WTC11 (cell line): ENCODE results near the gene DOK7. TPM values are rescaled to one million over a fixed set of nuclear protein-coding genes. Genes with fewer than 3 reads are reported as not detected.

ENCODE experiments used
- ATAC-seq: fragments of 200-7000 bp; cut with Tn5 transposase; 2 replicates; pipeline ENCODE4 v1.10.0; 2021; ENCODE audit warnings: mild to moderate bottlenecking, moderate library complexity
- CTCF ChIA-PET: fragments of 300-600 bp; sonication (Branson Sonifier 250); formaldehyde crosslinking; loops from one replicate; lab custom pipeline; 2021; ENCODE audit warnings: antibody characterized with exemption; lab: Charles Lee
- POLR2A ChIA-PET: fragments of 350-600 bp; sonication (Branson Sonifier 250); formaldehyde crosslinking; loops from one replicate; lab custom pipeline; 2021; ENCODE audit warnings: antibody characterized with exemption; lab: Charles Lee
- DNase-seq: peaks from one replicate; pipeline ENCODE4 v3.0.0; 2021; ENCODE audit warnings: low spot score
- H3K27ac Mint-ChIP-seq: 2 replicates; pipeline ENCODE4 v1.8.0; 2021; ENCODE audit warnings: mixed read lengths
- H3K27me3 Mint-ChIP-seq: 2 replicates; pipeline ENCODE4 v1.8.0; 2021; ENCODE audit warnings: low read depth, mild to moderate bottlenecking, moderate library complexity, mixed read lengths
- H3K36me3 Mint-ChIP-seq: 2 replicates; pipeline ENCODE4 v1.8.0; 2021; ENCODE audit warnings: mixed read lengths
- H3K4me1 Mint-ChIP-seq: 2 replicates; pipeline ENCODE4 v1.8.0; 2022; ENCODE audit warnings: mixed read lengths
- H3K4me3 Mint-ChIP-seq: 2 replicates; pipeline ENCODE4 v1.8.0; 2021; ENCODE audit warnings: mild to moderate bottlenecking, moderate library complexity, mixed read lengths
- H3K9me3 Mint-ChIP-seq: 2 replicates; pipeline ENCODE4 v1.8.0; 2021; ENCODE audit warnings: mixed read lengths
- CREB1 ChIP-seq: sonication (generic); formaldehyde crosslinking; IDR thresholded peaks from 2 replicates; pipeline ENCODE4 v1.8.0; 2023; ENCODE audit warnings: mild to moderate bottlenecking, missing genetic modification reagents
- CREM ChIP-seq: sonication (generic); formaldehyde crosslinking; IDR thresholded peaks from 2 replicates; pipeline ENCODE4 v1.8.1; 2022; ENCODE audit warnings: mild to moderate bottlenecking, missing genetic modification reagents, moderate library complexity
- ETV6 ChIP-seq: sonication (generic); formaldehyde crosslinking; IDR thresholded peaks from 2 replicates; pipeline ENCODE4 v1.8.1; 2022; ENCODE audit warnings: mild to moderate bottlenecking, missing genetic modification reagents
- GRHL2 ChIP-seq: fragments of 250-450 bp; sonication (Bioruptor Pico); IDR thresholded peaks from 2 replicates; pipeline ENCODE4 v1.8.0; 2022; ENCODE audit warnings: mild to moderate bottlenecking, moderate library complexity; ENCODE audit not compliant: insufficient replicate concordance, severe bottlenecking
- GTF2I ChIP-seq: fragments of 250-450 bp; sonication (Bioruptor Pico); conservative IDR thresholded peaks from 2 replicates; pipeline ENCODE4 v1.4.0; 2021; ENCODE audit warnings: mild to moderate bottlenecking
- HMGA2 ChIP-seq: fragments of 250-450 bp; sonication (Bioruptor Pico); IDR thresholded peaks from 2 replicates; pipeline ENCODE4 v1.4.0; 2021; ENCODE audit warnings: mild to moderate bottlenecking, moderate library complexity
- IRF2 ChIP-seq: sonication (generic); formaldehyde crosslinking; IDR thresholded peaks from 2 replicates; pipeline ENCODE4 v1.8.0; 2022; ENCODE audit warnings: low read depth, missing genetic modification reagents, borderline replicate concordance
- KAT7 ChIP-seq: sonication (generic); formaldehyde crosslinking; IDR thresholded peaks from 2 replicates; pipeline ENCODE4 v1.8.1; 2023; ENCODE audit warnings: missing genetic modification reagents, mild to moderate bottlenecking, borderline replicate concordance
- NR1H2 ChIP-seq: sonication (generic); formaldehyde crosslinking; IDR thresholded peaks from 2 replicates; pipeline ENCODE4 v1.9.0; 2021; ENCODE audit warnings: mild to moderate bottlenecking, moderate library complexity, missing genetic modification reagents
- TCF7 ChIP-seq: sonication (generic); formaldehyde crosslinking; IDR thresholded peaks from 2 replicates; pipeline ENCODE4 v1.8.0; 2022; ENCODE audit warnings: mild to moderate bottlenecking, low read depth, missing genetic modification reagents, moderate library complexity
- ZNF219 ChIP-seq: sonication (generic); formaldehyde crosslinking; IDR thresholded peaks from 2 replicates; pipeline ENCODE4 v1.8.0; 2023; ENCODE audit warnings: missing genetic modification reagents, mild to moderate bottlenecking, borderline replicate concordance
- ZNF671 ChIP-seq: fragments of 250-450 bp; sonication (Bioruptor Pico); IDR thresholded peaks from 2 replicates; pipeline ENCODE4 v1.8.0; 2021; ENCODE audit warnings: mild to moderate bottlenecking
- total RNA-seq: library from RNA; stranded (reverse); gene quantifications from 3 replicates; pipeline ENCODE4 v1.2.3, GENCODE V29; 2021
- TF ChIP-seq, protein P1 (sequence below): fragments of 250-450 bp; sonication (Bioruptor Pico); IDR thresholded peaks from 2 replicates; pipeline ENCODE4 v1.9.0; 2021; ENCODE audit warnings: mild to moderate bottlenecking
- TF ChIP-seq, protein P2 (sequence below): sonication (generic); formaldehyde crosslinking; IDR thresholded peaks from 2 replicates; pipeline ENCODE4 v1.8.1; 2022; ENCODE audit warnings: missing genetic modification reagents, borderline replicate concordance
- TF ChIP-seq, protein P3 (sequence below): sonication (generic); formaldehyde crosslinking; IDR thresholded peaks from 2 replicates; pipeline ENCODE4 v1.8.1; 2022; ENCODE audit warnings: mild to moderate bottlenecking, moderate library complexity, missing genetic modification reagents
- TF ChIP-seq, protein P4 (sequence below): sonication (generic); formaldehyde crosslinking; IDR thresholded peaks from 2 replicates; pipeline ENCODE4 v1.8.0; 2022; ENCODE audit warnings: missing genetic modification reagents
- TF ChIP-seq, protein P5 (sequence below): sonication (generic); formaldehyde crosslinking; conservative IDR thresholded peaks from 2 replicates; pipeline ENCODE4 v1.8.1; 2022; ENCODE audit warnings: mild to moderate bottlenecking, missing genetic modification reagents
- TF ChIP-seq, protein P6 (sequence below): fragments of 250-450 bp; sonication (Bioruptor Pico); IDR thresholded peaks from 2 replicates; pipeline ENCODE4 v1.9.0; 2021; ENCODE audit warnings: mild to moderate bottlenecking
- TF ChIP-seq, protein P7 (sequence below): sonication (generic); formaldehyde crosslinking; IDR thresholded peaks from 2 replicates; pipeline ENCODE4 v1.8.1; 2023; ENCODE audit warnings: mild to moderate bottlenecking, missing genetic modification reagents, borderline replicate concordance

DOK7 gene
- total RNA-seq, 1 experiment from 2014 or later = 0.22 TPM

DNA sequence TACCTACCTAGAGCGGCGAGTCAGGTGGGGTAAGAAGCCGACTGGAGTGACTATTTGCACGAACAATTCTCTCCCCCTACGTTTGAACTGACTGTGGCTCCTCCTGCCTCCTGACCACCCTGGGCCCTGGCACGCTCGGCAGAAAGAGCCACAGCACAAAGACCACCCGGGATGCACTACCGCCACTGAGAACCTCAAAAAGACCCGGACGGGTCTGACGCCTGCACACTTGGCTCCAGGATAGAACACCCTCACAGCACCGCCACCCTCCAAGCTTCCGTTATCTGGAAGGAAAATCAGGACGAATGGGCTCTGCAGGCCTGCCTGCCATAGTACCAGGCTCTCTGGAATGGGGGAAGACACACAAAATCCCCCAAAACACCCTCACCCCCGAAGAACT is 66.9 kb downstream of the DOK7 start:
- Mint-ChIP-seq H3K27me3 (peaks cover 25% of the 10 kb centered on the region), H3K9me3 (no peaks in the 10 kb centered on the region), H3K36me3 (0 out of 2 replicates have a peak, but pooled peaks cover 3% of the 10 kb centered on the region), H3K4me1 (peaks cover 17% of the 10 kb centered on the region), H3K27ac (no peak overlapping the region), H3K4me3 (peak overlapping the region; percentile 40)
- DNase-seq (no peak), ATAC-seq (no peak)
- TF ChIP-seq NR1H2 (CRISPR knock-in tag) = no peak
- TF ChIP-seq ZNF671 (CRISPR knock-in tag) = no peak
- TF ChIP-seq, protein P1, sequence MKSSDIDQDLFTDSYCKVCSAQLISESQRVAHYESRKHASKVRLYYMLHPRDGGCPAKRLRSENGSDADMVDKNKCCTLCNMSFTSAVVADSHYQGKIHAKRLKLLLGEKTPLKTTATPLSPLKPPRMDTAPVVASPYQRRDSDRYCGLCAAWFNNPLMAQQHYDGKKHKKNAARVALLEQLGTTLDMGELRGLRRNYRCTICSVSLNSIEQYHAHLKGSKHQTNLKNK (CRISPR knock-in tag) = no peak
- TF ChIP-seq, protein P2, sequence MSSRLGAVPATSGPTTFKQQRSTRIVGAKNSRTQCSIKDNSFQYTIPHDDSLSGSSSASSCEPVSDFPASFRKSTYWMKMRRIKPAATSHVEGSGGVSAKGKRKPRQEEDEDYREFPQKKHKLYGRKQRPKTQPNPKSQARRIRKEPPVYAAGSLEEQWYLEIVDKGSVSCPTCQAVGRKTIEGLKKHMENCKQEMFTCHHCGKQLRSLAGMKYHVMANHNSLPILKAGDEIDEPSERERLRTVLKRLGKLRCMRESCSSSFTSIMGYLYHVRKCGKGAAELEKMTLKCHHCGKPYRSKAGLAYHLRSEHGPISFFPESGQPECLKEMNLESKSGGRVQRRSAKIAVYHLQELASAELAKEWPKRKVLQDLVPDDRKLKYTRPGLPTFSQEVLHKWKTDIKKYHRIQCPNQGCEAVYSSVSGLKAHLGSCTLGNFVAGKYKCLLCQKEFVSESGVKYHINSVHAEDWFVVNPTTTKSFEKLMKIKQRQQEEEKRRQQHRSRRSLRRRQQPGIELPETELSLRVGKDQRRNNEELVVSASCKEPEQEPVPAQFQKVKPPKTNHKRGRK (CRISPR knock-in tag) = no peak
- no peak for TF ChIP-seq ETV6
- TF ChIP-seq CREM (CRISPR knock-in tag) = no peak
- no peak for TF ChIP-seq TCF7 (CRISPR knock-in tag)
- TF ChIP-seq, protein P3, sequence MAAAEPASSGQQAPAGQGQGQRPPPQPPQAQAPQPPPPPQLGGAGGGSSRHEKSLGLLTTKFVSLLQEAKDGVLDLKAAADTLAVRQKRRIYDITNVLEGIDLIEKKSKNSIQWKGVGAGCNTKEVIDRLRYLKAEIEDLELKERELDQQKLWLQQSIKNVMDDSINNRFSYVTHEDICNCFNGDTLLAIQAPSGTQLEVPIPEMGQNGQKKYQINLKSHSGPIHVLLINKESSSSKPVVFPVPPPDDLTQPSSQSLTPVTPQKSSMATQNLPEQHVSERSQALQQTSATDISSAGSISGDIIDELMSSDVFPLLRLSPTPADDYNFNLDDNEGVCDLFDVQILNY = no peak
- TF ChIP-seq, protein P4, sequence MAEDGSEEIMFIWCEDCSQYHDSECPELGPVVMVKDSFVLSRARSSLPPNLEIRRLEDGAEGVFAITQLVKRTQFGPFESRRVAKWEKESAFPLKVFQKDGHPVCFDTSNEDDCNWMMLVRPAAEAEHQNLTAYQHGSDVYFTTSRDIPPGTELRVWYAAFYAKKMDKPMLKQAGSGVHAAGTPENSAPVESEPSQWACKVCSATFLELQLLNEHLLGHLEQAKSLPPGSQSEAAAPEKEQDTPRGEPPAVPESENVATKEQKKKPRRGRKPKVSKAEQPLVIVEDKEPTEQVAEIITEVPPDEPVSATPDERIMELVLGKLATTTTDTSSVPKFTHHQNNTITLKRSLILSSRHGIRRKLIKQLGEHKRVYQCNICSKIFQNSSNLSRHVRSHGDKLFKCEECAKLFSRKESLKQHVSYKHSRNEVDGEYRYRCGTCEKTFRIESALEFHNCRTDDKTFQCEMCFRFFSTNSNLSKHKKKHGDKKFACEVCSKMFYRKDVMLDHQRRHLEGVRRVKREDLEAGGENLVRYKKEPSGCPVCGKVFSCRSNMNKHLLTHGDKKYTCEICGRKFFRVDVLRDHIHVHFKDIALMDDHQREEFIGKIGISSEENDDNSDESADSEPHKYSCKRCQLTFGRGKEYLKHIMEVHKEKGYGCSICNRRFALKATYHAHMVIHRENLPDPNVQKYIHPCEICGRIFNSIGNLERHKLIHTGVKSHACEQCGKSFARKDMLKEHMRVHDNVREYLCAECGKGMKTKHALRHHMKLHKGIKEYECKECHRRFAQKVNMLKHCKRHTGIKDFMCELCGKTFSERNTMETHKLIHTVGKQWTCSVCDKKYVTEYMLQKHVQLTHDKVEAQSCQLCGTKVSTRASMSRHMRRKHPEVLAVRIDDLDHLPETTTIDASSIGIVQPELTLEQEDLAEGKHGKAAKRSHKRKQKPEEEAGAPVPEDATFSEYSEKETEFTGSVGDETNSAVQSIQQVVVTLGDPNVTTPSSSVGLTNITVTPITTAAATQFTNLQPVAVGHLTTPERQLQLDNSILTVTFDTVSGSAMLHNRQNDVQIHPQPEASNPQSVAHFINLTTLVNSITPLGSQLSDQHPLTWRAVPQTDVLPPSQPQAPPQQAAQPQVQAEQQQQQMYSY = no peak
- TF ChIP-seq, protein P5, sequence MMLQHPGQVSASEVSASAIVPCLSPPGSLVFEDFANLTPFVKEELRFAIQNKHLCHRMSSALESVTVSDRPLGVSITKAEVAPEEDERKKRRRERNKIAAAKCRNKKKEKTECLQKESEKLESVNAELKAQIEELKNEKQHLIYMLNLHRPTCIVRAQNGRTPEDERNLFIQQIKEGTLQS = no peak
- TF ChIP-seq HMGA2 (CRISPR knock-in tag) = no peak
- no peak for TF ChIP-seq GRHL2 (CRISPR knock-in tag)
- no peak for TF ChIP-seq IRF2
- no peak for TF ChIP-seq CREB1 (CRISPR knock-in tag)
- TF ChIP-seq, protein P6, sequence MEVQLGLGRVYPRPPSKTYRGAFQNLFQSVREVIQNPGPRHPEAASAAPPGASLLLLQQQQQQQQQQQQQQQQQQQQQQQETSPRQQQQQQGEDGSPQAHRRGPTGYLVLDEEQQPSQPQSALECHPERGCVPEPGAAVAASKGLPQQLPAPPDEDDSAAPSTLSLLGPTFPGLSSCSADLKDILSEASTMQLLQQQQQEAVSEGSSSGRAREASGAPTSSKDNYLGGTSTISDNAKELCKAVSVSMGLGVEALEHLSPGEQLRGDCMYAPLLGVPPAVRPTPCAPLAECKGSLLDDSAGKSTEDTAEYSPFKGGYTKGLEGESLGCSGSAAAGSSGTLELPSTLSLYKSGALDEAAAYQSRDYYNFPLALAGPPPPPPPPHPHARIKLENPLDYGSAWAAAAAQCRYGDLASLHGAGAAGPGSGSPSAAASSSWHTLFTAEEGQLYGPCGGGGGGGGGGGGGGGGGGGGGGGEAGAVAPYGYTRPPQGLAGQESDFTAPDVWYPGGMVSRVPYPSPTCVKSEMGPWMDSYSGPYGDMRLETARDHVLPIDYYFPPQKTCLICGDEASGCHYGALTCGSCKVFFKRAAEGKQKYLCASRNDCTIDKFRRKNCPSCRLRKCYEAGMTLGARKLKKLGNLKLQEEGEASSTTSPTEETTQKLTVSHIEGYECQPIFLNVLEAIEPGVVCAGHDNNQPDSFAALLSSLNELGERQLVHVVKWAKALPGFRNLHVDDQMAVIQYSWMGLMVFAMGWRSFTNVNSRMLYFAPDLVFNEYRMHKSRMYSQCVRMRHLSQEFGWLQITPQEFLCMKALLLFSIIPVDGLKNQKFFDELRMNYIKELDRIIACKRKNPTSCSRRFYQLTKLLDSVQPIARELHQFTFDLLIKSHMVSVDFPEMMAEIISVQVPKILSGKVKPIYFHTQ (CRISPR knock-in tag) = no peak
- no peak for TF ChIP-seq GTF2I (CRISPR knock-in tag)
- TF ChIP-seq ZNF219 (CRISPR knock-in tag) = no peak
- TF ChIP-seq, protein P7, sequence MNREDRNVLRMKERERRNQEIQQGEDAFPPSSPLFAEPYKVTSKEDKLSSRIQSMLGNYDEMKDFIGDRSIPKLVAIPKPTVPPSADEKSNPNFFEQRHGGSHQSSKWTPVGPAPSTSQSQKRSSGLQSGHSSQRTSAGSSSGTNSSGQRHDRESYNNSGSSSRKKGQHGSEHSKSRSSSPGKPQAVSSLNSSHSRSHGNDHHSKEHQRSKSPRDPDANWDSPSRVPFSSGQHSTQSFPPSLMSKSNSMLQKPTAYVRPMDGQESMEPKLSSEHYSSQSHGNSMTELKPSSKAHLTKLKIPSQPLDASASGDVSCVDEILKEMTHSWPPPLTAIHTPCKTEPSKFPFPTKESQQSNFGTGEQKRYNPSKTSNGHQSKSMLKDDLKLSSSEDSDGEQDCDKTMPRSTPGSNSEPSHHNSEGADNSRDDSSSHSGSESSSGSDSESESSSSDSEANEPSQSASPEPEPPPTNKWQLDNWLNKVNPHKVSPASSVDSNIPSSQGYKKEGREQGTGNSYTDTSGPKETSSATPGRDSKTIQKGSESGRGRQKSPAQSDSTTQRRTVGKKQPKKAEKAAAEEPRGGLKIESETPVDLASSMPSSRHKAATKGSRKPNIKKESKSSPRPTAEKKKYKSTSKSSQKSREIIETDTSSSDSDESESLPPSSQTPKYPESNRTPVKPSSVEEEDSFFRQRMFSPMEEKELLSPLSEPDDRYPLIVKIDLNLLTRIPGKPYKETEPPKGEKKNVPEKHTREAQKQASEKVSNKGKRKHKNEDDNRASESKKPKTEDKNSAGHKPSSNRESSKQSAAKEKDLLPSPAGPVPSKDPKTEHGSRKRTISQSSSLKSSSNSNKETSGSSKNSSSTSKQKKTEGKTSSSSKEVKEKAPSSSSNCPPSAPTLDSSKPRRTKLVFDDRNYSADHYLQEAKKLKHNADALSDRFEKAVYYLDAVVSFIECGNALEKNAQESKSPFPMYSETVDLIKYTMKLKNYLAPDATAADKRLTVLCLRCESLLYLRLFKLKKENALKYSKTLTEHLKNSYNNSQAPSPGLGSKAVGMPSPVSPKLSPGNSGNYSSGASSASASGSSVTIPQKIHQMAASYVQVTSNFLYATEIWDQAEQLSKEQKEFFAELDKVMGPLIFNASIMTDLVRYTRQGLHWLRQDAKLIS (CRISPR knock-in tag) = no peak
- TF ChIP-seq KAT7 (CRISPR knock-in tag) = no peak
- CTCF ChIA-PET = interaction anchor here (1.5 kb wide), 1 partner anchor 49 kb away, joined by 5 read pairs; no protein-coding TSS in a partner anchor
- POLR2A ChIA-PET = no interaction called here
